GM12878 (cell line): ENCODE data around the gene TMEM79. TPM values are rescaled to one million over a fixed set of nuclear protein-coding genes. Genes with fewer than 3 reads are reported as not detected.
A peak's percentile ranks its signal among the peaks of the same experiment; 100 is the strongest.

ENCODE experiments used
- ASH2L ChIP-seq: fragments of 300-600, 200-600 bp; sonication (generic); IDR thresholded peaks from 2 replicates; pipeline ENCODE4 v1.6.1; 2017; ENCODE audit warnings: low read depth, mild to moderate bottlenecking, borderline replicate concordance
- ATF7 ChIP-seq: fragments of 450-650 bp; IDR thresholded peaks from 2 replicates; pipeline ENCODE4 v1.6.1; 2016; ENCODE audit warnings: low read depth, mild to moderate bottlenecking
- BCL11A ChIP-seq: IDR thresholded peaks from 2 replicates; pipeline ENCODE4 v1.6.1; 2011; ENCODE audit warnings: low read depth, low read length
- EED ChIP-seq: sonication (generic); IDR thresholded peaks from 2 replicates; pipeline ENCODE4 v1.6.1; 2016; ENCODE audit warnings: antibody characterized with exemption, low read depth
- FOXK2 ChIP-seq: fragments of 450-650 bp; IDR thresholded peaks from 2 replicates; pipeline ENCODE4 v1.6.1; 2017; ENCODE audit warnings: mild to moderate bottlenecking, moderate library complexity
- HDAC6 ChIP-seq: fragments of 200-600 bp; sonication (generic); IDR thresholded peaks from one replicate; pipeline ENCODE4 v1.8.0; 2017; ENCODE audit warnings: antibody characterized with exemption; ENCODE audit not compliant: unreplicated experiment
- POU2F2 ChIP-seq: IDR thresholded peaks from 3 replicates; pipeline ENCODE4 v1.6.1; 2011; ENCODE audit warnings: low read depth, mild to moderate bottlenecking, low read length, borderline replicate concordance
- RBBP5 ChIP-seq: fragments of 200-600 bp; sonication (generic); conservative IDR thresholded peaks from 2 replicates; pipeline ENCODE4 v1.6.1; 2016
- RELA ChIP-seq: fragments of 450-650 bp; IDR thresholded peaks from 2 replicates; pipeline ENCODE4 v1.8.0; 2014; ENCODE audit warnings: borderline replicate concordance; ENCODE audit not compliant: partially characterized antibody
- SMAD1 ChIP-seq: fragments of 450-650 bp; IDR thresholded peaks from 2 replicates; pipeline ENCODE4 v1.6.1; 2018; ENCODE audit warnings: mild to moderate bottlenecking, low read depth; ENCODE audit not compliant: partially characterized antibody
- SREBF1 ChIP-seq: IDR thresholded peaks from 2 replicates; pipeline ENCODE4 v1.6.1; 2012; ENCODE audit warnings: mild to moderate bottlenecking, low read length
- STAT1 ChIP-seq: fragments of 450-650 bp; conservative IDR thresholded peaks from 2 replicates; pipeline ENCODE4 v1.6.1; 2014; ENCODE audit warnings: antibody characterized with exemption, mild to moderate bottlenecking
- TBL1XR1 ChIP-seq: IDR thresholded peaks from 2 replicates; pipeline ENCODE4 v1.6.1; 2012; ENCODE audit warnings: low read depth, low read length, improper control_type of control experiment
- ZBED1 ChIP-seq: IDR thresholded peaks from 2 replicates; pipeline ENCODE4 v1.6.1; 2016; ENCODE audit warnings: borderline replicate concordance
- ZNF207 ChIP-seq: fragments of 450-650 bp; IDR thresholded peaks from 2 replicates; pipeline ENCODE4 v1.6.1; 2014; ENCODE audit warnings: antibody characterized with exemption, mild to moderate bottlenecking, borderline replicate concordance
- ZNF24 ChIP-seq: fragments of 450-650 bp; IDR thresholded peaks from 2 replicates; pipeline ENCODE4 v1.6.1; 2017; ENCODE audit warnings: antibody characterized with exemption, mild to moderate bottlenecking
- polyA plus RNA-seq, 11 experiments: library from polyadenylated mRNA; depleted of rRNA in 4 of 11; unstranded in 6 of 11; stranded (reverse) in 5 of 11; fragments of >200 nt; fragmentation: Nextera tagmentation in 4 of 11; fragmentation: Illumina TruSeq in 1 of 11; extraction: Ambion mirVana in 4 of 11; extraction: Trizol in 1 of 11; gene quantifications; 1 replicate in 1 of 11; 2 replicates in 10 of 11; pipeline versions ENCODE4 v1.2.1 to v1.2.3, GENCODE V29; 2011 to 2016; ENCODE audit warnings: inconsistent platforms in 2 of 11, missing spikeins in 2 of 11, low read depth in 1 of 11
- total RNA-seq, 4 experiments: library from RNA; depleted of rRNA in 3 of 4; stranded (reverse); fragments of >200 nt in 3 of 4; fragmentation: Illumina TruSeq in 1 of 4; extraction: Trizol in 1 of 4; gene quantifications; 2 replicates each; pipeline versions ENCODE4 v1.2.1 to v1.2.3, GENCODE V29; 2013 to 2021
- TF ChIP-seq, protein P1 (sequence below): fragments of 450-650 bp; IDR thresholded peaks from 2 replicates; pipeline ENCODE4 v1.6.1; 2016; ENCODE audit warnings: mild to moderate bottlenecking, moderate library complexity, borderline replicate concordance
- TF ChIP-seq, protein P2 (sequence below): IDR thresholded peaks from 2 replicates; pipeline ENCODE4 v1.6.1; 2012; ENCODE audit warnings: low read depth, low read length, improper control_type of control experiment
- TF ChIP-seq, protein P3 (sequence below): fragments of 150-350 bp; IDR thresholded peaks from 2 replicates; pipeline ENCODE4 v1.6.1; 2016; ENCODE audit warnings: low read depth, low read length
- TF ChIP-seq, protein P4 (sequence below): fragments of 450-650 bp; IDR thresholded peaks from 2 replicates; pipeline ENCODE4 v1.6.1; 2017; ENCODE audit warnings: low read depth, mild to moderate bottlenecking, moderate library complexity
- TF ChIP-seq, protein P5 (sequence below): fragments of 450-650 bp; IDR thresholded peaks from 2 replicates; pipeline ENCODE4 v1.6.1; 2017; ENCODE audit warnings: mild to moderate bottlenecking

Gene TMEM79
- total and polyA plus RNA-seq, 10 of the 15 experiments (the other 5 are each of a cell fraction or from before 2014, with no cell fraction given): 0.47 to 5.2 (median 3.8) TPM

DNA sequence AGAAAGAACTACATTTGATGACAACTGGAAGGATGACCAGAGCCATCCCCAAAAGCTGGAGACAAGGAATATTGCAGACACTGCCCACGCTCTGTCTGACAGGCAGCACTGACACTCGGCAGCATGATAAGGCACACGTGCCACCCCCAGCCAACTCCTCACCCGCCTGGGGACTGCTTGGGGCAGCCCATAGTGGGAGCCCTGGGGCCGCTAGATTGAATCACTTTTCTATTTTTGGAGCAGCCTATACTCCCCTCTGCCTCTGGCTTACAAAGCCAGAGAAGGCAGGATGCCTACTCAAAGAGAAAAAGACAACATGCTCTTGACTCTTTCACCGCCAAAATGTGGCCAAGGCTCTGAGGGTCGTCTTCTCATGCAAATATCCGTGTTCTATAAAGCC is 2.8 kb upstream of the TMEM79 start (continued):
- TF ChIP-seq, protein P1, sequence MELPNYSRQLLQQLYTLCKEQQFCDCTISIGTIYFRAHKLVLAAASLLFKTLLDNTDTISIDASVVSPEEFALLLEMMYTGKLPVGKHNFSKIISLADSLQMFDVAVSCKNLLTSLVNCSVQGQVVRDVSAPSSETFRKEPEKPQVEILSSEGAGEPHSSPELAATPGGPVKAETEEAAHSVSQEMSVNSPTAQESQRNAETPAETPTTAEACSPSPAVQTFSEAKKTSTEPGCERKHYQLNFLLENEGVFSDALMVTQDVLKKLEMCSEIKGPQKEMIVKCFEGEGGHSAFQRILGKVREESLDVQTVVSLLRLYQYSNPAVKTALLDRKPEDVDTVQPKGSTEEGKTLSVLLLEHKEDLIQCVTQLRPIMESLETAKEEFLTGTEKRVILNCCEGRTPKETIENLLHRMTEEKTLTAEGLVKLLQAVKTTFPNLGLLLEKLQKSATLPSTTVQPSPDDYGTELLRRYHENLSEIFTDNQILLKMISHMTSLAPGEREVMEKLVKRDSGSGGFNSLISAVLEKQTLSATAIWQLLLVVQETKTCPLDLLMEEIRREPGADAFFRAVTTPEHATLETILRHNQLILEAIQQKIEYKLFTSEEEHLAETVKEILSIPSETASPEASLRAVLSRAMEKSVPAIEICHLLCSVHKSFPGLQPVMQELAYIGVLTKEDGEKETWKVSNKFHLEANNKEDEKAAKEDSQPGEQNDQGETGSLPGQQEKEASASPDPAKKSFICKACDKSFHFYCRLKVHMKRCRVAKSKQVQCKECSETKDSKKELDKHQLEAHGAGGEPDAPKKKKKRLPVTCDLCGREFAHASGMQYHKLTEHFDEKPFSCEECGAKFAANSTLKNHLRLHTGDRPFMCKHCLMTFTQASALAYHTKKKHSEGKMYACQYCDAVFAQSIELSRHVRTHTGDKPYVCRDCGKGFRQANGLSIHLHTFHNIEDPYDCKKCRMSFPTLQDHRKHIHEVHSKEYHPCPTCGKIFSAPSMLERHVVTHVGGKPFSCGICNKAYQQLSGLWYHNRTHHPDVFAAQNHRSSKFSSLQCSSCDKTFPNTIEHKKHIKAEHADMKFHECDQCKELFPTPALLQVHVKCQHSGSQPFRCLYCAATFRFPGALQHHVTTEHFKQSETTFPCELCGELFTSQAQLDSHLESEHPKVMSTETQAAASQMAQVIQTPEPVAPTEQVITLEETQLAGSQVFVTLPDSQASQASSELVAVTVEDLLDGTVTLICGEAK: no peak
- TF ChIP-seq RELA (no peak), BCL11A (no peak), TBL1XR1 (0 out of 2 replicates have a peak, but pooled peaks have one; percentile 47), STAT1 (no peak), SREBF1 (no peak), ZBED1 (no peak), POU2F2 (peak; percentile 37; the same call in 1 of the 3 replicates), RBBP5 (no peak), ZNF24 (no peak), HDAC6 (no peak), FOXK2 (no peak), ASH2L (no peak), ATF7 (peak; percentile 82), EED (no peak; the same call in 1 of the 2 replicates), ZNF207 (no peak), SMAD1 (no peak)
- TF ChIP-seq, protein P2, sequence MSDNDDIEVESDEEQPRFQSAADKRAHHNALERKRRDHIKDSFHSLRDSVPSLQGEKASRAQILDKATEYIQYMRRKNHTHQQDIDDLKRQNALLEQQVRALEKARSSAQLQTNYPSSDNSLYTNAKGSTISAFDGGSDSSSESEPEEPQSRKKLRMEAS: peak; percentile 96
- TF ChIP-seq, protein P3, sequence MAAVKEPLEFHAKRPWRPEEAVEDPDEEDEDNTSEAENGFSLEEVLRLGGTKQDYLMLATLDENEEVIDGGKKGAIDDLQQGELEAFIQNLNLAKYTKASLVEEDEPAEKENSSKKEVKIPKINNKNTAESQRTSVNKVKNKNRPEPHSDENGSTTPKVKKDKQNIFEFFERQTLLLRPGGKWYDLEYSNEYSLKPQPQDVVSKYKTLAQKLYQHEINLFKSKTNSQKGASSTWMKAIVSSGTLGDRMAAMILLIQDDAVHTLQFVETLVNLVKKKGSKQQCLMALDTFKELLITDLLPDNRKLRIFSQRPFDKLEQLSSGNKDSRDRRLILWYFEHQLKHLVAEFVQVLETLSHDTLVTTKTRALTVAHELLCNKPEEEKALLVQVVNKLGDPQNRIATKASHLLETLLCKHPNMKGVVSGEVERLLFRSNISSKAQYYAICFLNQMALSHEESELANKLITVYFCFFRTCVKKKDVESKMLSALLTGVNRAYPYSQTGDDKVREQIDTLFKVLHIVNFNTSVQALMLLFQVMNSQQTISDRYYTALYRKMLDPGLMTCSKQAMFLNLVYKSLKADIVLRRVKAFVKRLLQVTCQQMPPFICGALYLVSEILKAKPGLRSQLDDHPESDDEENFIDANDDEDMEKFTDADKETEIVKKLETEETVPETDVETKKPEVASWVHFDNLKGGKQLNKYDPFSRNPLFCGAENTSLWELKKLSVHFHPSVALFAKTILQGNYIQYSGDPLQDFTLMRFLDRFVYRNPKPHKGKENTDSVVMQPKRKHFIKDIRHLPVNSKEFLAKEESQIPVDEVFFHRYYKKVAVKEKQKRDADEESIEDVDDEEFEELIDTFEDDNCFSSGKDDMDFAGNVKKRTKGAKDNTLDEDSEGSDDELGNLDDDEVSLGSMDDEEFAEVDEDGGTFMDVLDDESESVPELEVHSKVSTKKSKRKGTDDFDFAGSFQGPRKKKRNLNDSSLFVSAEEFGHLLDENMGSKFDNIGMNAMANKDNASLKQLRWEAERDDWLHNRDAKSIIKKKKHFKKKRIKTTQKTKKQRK: no peak
- TF ChIP-seq, protein P4, sequence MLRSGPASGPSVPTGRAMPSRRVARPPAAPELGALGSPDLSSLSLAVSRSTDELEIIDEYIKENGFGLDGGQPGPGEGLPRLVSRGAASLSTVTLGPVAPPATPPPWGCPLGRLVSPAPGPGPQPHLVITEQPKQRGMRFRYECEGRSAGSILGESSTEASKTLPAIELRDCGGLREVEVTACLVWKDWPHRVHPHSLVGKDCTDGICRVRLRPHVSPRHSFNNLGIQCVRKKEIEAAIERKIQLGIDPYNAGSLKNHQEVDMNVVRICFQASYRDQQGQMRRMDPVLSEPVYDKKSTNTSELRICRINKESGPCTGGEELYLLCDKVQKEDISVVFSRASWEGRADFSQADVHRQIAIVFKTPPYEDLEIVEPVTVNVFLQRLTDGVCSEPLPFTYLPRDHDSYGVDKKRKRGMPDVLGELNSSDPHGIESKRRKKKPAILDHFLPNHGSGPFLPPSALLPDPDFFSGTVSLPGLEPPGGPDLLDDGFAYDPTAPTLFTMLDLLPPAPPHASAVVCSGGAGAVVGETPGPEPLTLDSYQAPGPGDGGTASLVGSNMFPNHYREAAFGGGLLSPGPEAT: no peak
- TF ChIP-seq, protein P5, sequence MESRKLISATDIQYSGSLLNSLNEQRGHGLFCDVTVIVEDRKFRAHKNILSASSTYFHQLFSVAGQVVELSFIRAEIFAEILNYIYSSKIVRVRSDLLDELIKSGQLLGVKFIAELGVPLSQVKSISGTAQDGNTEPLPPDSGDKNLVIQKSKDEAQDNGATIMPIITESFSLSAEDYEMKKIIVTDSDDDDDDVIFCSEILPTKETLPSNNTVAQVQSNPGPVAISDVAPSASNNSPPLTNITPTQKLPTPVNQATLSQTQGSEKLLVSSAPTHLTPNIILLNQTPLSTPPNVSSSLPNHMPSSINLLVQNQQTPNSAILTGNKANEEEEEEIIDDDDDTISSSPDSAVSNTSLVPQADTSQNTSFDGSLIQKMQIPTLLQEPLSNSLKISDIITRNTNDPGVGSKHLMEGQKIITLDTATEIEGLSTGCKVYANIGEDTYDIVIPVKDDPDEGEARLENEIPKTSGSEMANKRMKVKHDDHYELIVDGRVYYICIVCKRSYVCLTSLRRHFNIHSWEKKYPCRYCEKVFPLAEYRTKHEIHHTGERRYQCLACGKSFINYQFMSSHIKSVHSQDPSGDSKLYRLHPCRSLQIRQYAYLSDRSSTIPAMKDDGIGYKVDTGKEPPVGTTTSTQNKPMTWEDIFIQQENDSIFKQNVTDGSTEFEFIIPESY: no peak
